Hepatic stellate cell (primary cell): ENCODE results near the gene TSC1.
A peak's percentile ranks its signal among the peaks of the same experiment; 100 is the strongest.
"Not testable (repeated sequence)": the region's sequence is repeated elsewhere in the genome, so short reads cannot be mapped to it uniquely, and the experiment has no call there.

Experiments
- DNase-seq: peaks from one replicate; pipeline ENCODE4 v3.0.0; 2011; ENCODE audit warnings: low spot score

The TSC1 gene

DNA sequence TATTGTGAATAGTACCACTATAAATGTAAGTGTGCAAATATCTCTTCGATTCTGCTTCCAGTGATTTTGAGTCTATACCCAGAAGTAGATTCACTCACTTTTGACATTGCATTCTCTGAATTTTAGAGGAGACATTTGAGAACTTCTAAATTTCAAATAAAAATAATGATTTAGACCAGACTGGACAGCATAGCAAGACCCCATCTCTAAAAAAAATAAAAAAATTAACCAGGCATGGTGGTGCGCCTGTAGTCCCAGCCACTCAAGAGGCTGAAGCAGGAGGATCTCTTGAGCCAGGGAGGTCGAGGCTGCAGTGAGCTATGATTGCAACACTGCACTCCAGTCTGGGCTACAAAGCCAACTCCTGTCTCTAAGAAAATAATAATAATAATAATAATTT lies 32.2 kb upstream of the TSC1 start:
- DNase-seq: no peak

- DNase-seq: no peak
Observed at GRCh38 chr9:132975961-132976360, 31.5 kb upstream of the TSC1 start.

- peak; percentile 59 for DNase-seq
Observed at GRCh38 chr9:132973713-132974112, 29.3 kb upstream of the TSC1 start.

GRCh38 chr9:132973166-132973565 lies 28.8 kb upstream of the TSC1 start:
- peak; percentile 3 for DNase-seq

DNA sequence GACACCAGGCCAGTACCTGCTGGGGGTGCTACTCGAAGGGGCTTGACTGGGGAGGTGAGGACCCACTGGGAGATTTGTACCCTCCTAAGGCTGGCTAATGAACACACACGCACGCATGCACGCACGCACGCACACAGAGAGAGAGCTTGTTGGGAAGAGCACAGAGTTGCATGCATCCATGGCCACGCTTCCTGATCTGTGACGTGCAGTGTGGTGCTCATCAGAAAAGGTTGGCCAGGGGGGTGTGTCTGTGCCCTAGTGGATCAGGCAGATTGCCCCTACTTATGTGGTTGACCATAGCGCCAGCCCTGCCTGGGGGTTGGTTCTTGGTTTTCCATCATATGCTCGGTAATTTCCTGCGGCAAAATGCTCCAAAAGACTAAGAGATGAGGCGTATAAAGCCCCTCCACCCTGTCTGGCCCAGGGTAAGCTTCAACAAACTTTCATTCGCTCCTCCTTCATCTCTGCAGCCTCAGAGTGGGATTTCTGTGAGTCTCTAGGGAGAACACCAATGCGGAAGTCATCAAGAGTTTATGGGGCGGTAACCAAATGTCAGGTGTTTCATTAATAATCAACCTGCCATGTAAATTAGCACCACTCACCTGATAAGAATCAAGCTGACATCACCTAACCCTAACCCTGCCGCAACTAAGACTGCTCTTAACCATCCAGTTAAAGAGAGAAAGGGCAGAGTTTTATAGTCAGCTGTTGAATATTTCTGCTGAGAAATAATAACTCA lies 26.1 kb upstream of the TSC1 start:
- peak; percentile 5 for DNase-seq

GRCh38 chr9:132969783-132970182 lies 25.4 kb upstream of the TSC1 start:
- DNase-seq: peak; percentile 2

GRCh38 chr9:132967908-132968307 lies 23.5 kb upstream of the TSC1 start:
- not testable (repeated sequence) for DNase-seq

GRCh38 chr9:132965478-132965877 lies 21.1 kb upstream of the TSC1 start:
- no peak for DNase-seq

- DNase-seq: no peak
Observed at GRCh38 chr9:132961002-132961401, 16.6 kb upstream of the TSC1 start.

GRCh38 chr9:132957805-132958204 lies 13.4 kb upstream of the TSC1 start:
- no peak for DNase-seq

GRCh38 chr9:132955768-132956167 lies 11.4 kb upstream of the TSC1 start:
- no peak for DNase-seq

DNA sequence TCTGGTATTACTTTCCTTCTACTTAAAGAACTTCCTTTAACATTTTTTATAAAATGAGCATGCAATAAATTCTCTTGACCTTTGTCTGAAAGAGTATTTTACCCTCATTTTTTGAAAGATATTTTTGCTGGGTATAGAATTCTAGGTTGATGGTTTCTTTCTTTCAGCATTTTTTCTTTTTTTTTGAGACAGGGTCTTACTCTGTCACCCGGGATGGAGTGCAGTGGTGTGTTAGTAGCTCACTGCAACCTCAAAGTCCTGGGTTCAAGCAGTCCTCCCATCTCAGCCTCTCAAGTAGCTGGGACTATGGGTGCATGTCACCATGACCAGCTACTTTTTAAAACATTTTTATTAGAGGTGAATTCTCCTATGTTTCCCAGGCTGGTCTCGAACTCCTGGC lies 10.7 kb upstream of the TSC1 start:
- no peak for DNase-seq

- no peak for DNase-seq
Observed at GRCh38 chr9:132949709-132950108, 5.3 kb upstream of the TSC1 start.

DNA sequence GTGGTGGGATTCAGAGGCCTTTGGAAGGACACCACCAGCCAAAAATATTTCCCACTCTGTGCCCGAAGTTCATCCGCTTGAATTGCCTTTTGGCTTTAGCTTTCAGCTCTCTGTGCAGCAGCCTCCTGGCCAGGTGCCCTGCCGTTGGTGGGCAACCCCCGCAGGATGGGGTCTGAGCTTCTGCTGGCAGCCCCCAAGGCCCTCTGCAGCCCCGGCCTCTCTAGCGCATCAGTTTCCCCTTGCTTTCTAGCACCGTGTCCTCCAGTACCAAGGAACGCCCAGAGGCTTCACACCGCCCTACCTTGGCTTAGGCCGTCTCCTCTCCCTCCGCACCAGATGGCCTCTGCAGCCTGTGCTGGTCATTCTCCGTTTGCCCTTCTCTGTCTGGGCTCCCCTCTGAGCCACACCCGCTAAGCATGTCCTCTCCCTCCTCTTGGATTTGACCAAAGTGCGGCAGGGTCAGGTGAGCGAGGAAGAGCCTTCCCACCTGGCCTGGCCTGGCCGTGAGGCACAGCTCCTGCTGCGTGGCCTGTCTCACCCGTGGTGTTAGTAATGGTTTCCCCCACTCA lies 4.2 kb upstream of the TSC1 start:
- DNase-seq: no peak

DNA sequence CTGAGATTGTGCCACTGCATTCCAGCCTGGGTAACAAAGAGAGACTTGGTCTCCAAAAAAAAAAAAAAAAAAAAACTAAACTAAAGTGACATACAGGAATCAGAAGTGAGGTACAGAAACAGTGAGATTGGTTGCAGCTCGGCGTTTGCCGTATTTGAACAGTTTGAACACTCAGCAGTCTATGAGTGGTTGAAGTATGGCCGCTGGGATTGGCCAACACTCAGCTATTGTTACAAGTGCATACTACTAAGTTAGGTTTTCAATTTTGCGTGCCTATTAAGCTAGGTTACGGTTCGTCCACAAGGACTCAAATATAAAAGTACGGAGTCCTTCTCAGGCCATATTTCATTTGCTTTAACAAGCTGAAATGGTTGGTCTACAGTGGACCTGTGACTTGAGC lies 3.3 kb upstream of the TSC1 start:
- no peak for DNase-seq

- peak; percentile 56 for DNase-seq
Observed at GRCh38 chr9:132946631-132947295, 2.3 kb upstream of the TSC1 start.

DNA sequence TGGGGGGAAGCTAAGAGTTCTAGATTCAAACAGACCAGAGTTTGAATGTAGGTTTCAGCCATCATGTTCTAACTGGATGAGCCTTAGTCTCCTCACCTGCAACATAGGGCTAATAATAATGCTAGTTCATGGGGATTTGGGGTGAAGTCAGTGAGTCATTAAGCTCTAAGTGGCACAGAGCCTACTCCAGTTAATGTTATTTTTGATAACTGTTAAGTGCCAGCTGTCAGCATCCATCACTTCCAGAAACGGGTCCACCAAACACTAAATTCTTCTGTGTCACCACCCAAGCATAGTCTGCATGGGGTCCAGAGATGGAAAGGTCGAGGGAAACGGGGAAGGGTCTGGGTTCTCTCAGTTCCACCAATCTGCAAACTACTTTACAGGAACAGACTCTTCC lies 1.8 kb upstream of the TSC1 start:
- DNase-seq: no peak

DNA sequence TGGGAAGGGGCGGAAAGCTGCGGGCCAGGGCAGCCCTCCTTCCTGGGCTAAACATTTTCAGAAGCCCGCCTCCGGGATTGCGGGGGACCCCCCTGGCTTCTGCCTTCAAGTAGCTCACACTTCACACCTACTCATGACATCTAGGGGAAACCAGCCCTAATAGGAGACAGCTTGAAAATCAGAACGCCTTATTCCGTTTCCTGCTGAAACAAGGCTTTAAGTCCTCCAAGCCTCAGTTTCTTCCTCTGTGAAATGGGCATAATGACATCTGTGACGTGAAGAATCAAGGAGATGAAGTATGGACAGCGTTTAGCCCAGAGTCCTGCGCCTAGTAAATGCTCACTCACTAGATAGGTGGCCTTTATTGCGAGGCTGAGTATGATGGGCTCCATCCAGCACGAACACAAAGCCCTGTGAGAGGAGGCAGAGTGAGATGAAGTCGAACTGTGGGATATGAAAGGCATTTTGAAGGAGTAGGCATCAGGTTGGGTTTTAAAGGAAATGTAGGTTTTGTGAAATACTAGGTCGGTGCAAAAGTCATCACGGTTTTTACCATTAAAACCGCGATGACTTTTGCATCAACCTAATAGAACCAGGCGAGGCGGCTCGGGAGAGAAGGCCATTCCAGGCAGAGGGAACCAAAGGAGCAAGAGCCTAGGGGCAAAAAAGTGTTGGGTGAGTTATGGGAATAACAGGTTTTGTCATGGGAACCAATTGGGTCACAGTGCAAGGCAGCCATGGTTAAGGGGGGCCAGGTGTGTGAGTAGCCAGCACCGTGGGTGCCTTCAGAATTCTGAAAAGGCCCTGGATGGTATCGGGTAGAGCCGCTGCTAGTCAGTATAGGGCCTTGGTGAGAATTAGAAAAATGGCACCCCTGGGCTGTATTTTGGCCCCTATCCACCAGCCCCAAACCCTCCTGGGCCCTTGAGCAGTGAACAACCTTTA lies 1.0 kb upstream of the TSC1 start:
- no peak for DNase-seq

GRCh38 chr9:132943651-132944293 lies 644 bp downstream of the TSC1 start:
- no peak for DNase-seq

- no peak for DNase-seq
Observed at GRCh38 chr9:132942541-132943182, 1.8 kb downstream of the TSC1 start.

GRCh38 chr9:132939169-132939568 lies 5.2 kb downstream of the TSC1 start:
- no peak for DNase-seq
